HepG2 (cell line): Measurements from ENCODE around the gene PRR36.

Experiments used
- KDM5B ChIP-seq: sonication (generic); formaldehyde crosslinking; IDR thresholded peaks from 2 replicates; pipeline ENCODE4 v1.4.0; 2020; ENCODE audit warnings: missing genetic modification reagents, mild to moderate bottlenecking, borderline replicate concordance
- RFXANK ChIP-seq: IDR thresholded peaks from 2 replicates; pipeline ENCODE4 v1.6.1; 2016
- TBL1XR1 ChIP-seq: fragments of 150-350 bp; IDR thresholded peaks from 2 replicates; pipeline ENCODE4 v1.6.1; 2014; ENCODE audit warnings: borderline replicate concordance, low read length; ENCODE audit not compliant: partially characterized antibody
- ZNF510 ChIP-seq: sonication (generic); formaldehyde crosslinking; IDR thresholded peaks from 2 replicates; pipeline ENCODE4 v1.4.0; 2020; ENCODE audit warnings: low read depth, mild to moderate bottlenecking, missing genetic modification reagents
- TF ChIP-seq, protein P1 (sequence below): sonication (generic); formaldehyde crosslinking; IDR thresholded peaks from 2 replicates; pipeline ENCODE4 v1.8.1; 2023; ENCODE audit warnings: mild to moderate bottlenecking, missing genetic modification reagents
- TF ChIP-seq, protein P2 (sequence below): sonication (generic); formaldehyde crosslinking; IDR thresholded peaks from 2 replicates; pipeline ENCODE4 v1.5.0; 2020; ENCODE audit warnings: mild to moderate bottlenecking, missing genetic modification reagents, moderate library complexity

DNA sequence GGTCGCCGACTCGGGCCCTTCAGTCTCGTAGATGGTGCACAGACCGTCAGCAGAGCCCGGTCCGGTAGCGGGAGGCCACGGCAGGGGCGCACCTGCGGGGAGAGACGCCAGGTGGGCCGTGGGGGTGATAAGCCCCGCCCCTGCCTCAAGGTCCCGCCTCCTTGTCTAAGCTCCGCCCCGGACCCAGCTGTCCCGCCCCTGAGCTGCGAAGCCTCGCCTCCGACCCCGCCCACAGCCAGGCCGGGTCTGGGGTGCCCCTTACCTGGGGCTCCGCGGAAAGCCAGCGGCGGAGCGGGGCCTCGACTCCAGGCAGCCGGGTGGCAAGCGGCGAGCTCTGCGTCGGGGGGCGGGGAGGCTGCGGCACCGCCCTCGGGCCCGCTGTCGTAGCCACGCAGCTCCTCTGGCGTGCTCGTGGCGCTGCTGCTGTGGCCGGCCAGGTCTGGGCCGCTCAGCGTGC, 4.7 kb downstream of the PRR36 start:
- no peak for TF ChIP-seq ZNF510 (CRISPR knock-in tag)
- TF ChIP-seq, protein P1, sequence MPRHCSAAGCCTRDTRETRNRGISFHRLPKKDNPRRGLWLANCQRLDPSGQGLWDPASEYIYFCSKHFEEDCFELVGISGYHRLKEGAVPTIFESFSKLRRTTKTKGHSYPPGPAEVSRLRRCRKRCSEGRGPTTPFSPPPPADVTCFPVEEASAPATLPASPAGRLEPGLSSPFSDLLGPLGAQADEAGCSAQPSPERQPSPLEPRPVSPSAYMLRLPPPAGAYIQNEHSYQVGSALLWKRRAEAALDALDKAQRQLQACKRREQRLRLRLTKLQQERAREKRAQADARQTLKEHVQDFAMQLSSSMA (CRISPR knock-in tag): no peak
- 0 out of 2 replicates have a peak, but pooled peaks have one; percentile 48 for TF ChIP-seq KDM5B (CRISPR knock-in tag)
- TF ChIP-seq TBL1XR1: no peak
- TF ChIP-seq, protein P2, sequence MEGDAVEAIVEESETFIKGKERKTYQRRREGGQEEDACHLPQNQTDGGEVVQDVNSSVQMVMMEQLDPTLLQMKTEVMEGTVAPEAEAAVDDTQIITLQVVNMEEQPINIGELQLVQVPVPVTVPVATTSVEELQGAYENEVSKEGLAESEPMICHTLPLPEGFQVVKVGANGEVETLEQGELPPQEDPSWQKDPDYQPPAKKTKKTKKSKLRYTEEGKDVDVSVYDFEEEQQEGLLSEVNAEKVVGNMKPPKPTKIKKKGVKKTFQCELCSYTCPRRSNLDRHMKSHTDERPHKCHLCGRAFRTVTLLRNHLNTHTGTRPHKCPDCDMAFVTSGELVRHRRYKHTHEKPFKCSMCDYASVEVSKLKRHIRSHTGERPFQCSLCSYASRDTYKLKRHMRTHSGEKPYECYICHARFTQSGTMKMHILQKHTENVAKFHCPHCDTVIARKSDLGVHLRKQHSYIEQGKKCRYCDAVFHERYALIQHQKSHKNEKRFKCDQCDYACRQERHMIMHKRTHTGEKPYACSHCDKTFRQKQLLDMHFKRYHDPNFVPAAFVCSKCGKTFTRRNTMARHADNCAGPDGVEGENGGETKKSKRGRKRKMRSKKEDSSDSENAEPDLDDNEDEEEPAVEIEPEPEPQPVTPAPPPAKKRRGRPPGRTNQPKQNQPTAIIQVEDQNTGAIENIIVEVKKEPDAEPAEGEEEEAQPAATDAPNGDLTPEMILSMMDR (CRISPR knock-in tag): no peak
- no peak for TF ChIP-seq RFXANK
